Neural cell (in vitro differentiated cells): ENCODE measurements around the gene TIAL1. TPM values are rescaled to one million over a fixed set of nuclear protein-coding genes. Genes with fewer than 3 reads are reported as not detected.

Source experiments
- H2AFZ ChIP-seq: fragments of 200-600, 300-800 bp; sonication (generic), shearing (Covaris generic); 2 replicates; pipeline ENCODE4 v1.6.0; 2014; ENCODE audit warnings: low read depth, mild to moderate bottlenecking, antibody characterized with exemption, low read length, moderate library complexity
- H3F3A ChIP-seq: fragments of 200-600 bp; shearing (Covaris generic); 2 replicates; pipeline ENCODE4 v1.6.1; 2016; ENCODE audit warnings: mild to moderate bottlenecking, moderate library complexity, mixed read lengths, antibody characterized with exemption, low read length; ENCODE audit not compliant: insufficient read depth, poor library complexity, severe bottlenecking
- H3K27ac ChIP-seq: fragments of 200-600, 300-800 bp; sonication (generic), shearing (Covaris generic); 2 replicates; pipeline ENCODE4 v1.5.1; 2014; ENCODE audit warnings: mild to moderate bottlenecking, low read length, moderate library complexity
- H3K27me3 ChIP-seq: fragments of 300-800, 200-600 bp; sonication (generic), shearing (Covaris generic); 2 replicates; pipeline ENCODE4 v1.6.0; 2014; ENCODE audit warnings: mild to moderate bottlenecking, low read depth, low read length, moderate library complexity; ENCODE audit not compliant: insufficient read depth
- H3K36me3 ChIP-seq: fragments of 300-800, 200-600 bp; sonication (generic), shearing (Covaris generic); 2 replicates; pipeline ENCODE4 v1.5.1; 2014; ENCODE audit warnings: mild to moderate bottlenecking, antibody characterized with exemption, low read length, moderate library complexity; ENCODE audit not compliant: insufficient read depth
- H3K4me2 ChIP-seq: fragments of 300-800, 200-600 bp; sonication (generic), shearing (Covaris generic); 2 replicates; pipeline ENCODE4 v1.6.0; 2014; ENCODE audit warnings: mild to moderate bottlenecking, low read length
- H3K4me3 ChIP-seq: fragments of 300-800, 200-600 bp; sonication (generic), shearing (Covaris generic); 2 replicates; pipeline ENCODE4 v1.5.1; 2014; ENCODE audit warnings: mild to moderate bottlenecking, low read length, moderate library complexity
- H3K79me2 ChIP-seq: fragments of 200-600 bp; shearing (Covaris generic); replicated peaks from 2 replicates; pipeline ENCODE4 v1.6.0; 2014; ENCODE audit warnings: mild to moderate bottlenecking, low read length, moderate library complexity; ENCODE audit not compliant: insufficient read depth
- H3K9ac ChIP-seq: fragments of 300-800, 200-600 bp; sonication (generic), shearing (Covaris generic); 2 replicates; pipeline ENCODE4 v1.6.1; 2016; ENCODE audit warnings: mild to moderate bottlenecking, low read length, mixed read lengths
- H3K9me2 ChIP-seq: fragments of 200-600 bp; shearing (Covaris generic); 2 replicates; pipeline ENCODE4 v1.6.1; 2016; ENCODE audit warnings: mild to moderate bottlenecking, low read length, mixed read lengths; ENCODE audit not compliant: insufficient read depth
- H3K9me3 ChIP-seq: fragments of 200-600, 300-800 bp; sonication (generic), shearing (Covaris generic); 2 replicates; pipeline ENCODE4 v1.6.1; 2016; ENCODE audit warnings: mild to moderate bottlenecking, mixed run types, low read length, moderate library complexity, mixed read lengths
- H4K20me1 ChIP-seq: fragments of 200-600 bp; shearing (Covaris generic); 2 replicates; pipeline ENCODE4 v1.6.1; 2016; ENCODE audit warnings: mild to moderate bottlenecking, mixed run types; ENCODE audit not compliant: insufficient read depth
- CTCF ChIP-seq: fragments of 450-650 bp; IDR thresholded peaks from 2 replicates; pipeline ENCODE4 v1.5.1; 2014; ENCODE audit warnings: antibody characterized with exemption, mild to moderate bottlenecking, moderate library complexity; ENCODE audit not compliant: poor library complexity, severe bottlenecking
- EP300 ChIP-seq: fragments of 450-650 bp; conservative IDR thresholded peaks from 2 replicates; pipeline ENCODE4 v1.6.1; 2014; ENCODE audit warnings: antibody characterized with exemption, mild to moderate bottlenecking, moderate library complexity; ENCODE audit not compliant: poor library complexity, severe bottlenecking
- EZH2 ChIP-seq: fragments of 200-600, 300-800 bp; shearing (Covaris generic), sonication (generic); IDR thresholded peaks from 2 replicates; pipeline ENCODE4 v1.6.1; 2014; ENCODE audit warnings: antibody characterized with exemption, low read length, borderline replicate concordance, mild to moderate bottlenecking; ENCODE audit not compliant: insufficient read depth, poor library complexity, severe bottlenecking
- MXI1 ChIP-seq: fragments of 450-650 bp; conservative IDR thresholded peaks from 2 replicates; pipeline ENCODE4 v1.6.1; 2014; ENCODE audit warnings: antibody characterized with exemption, mild to moderate bottlenecking; ENCODE audit not compliant: poor library complexity, severe bottlenecking
- POLR2AphosphoS5 ChIP-seq: IDR thresholded peaks from 2 replicates; pipeline ENCODE4 v1.6.1; 2012
- RAD21 ChIP-seq: fragments of 450-650 bp; conservative IDR thresholded peaks from 2 replicates; pipeline ENCODE4 v1.6.1; 2014; ENCODE audit warnings: antibody characterized with exemption, mild to moderate bottlenecking, moderate library complexity
- SMC3 ChIP-seq: fragments of 450-650 bp; conservative IDR thresholded peaks from 2 replicates; pipeline ENCODE4 v1.6.1; 2014; ENCODE audit warnings: antibody characterized with exemption, mild to moderate bottlenecking, moderate library complexity; ENCODE audit not compliant: poor library complexity
- TAF1 ChIP-seq: IDR thresholded peaks from 2 replicates; pipeline ENCODE4 v1.6.1; 2012; ENCODE audit warnings: low read depth
- polyA plus RNA-seq: library from polyadenylated mRNA; depleted of rRNA; stranded (reverse); fragments of >200 nt; gene quantifications from 2 replicates; pipeline ENCODE4 v1.2.3, GENCODE V29; 2014
- TF ChIP-seq, protein P1 (sequence below): IDR thresholded peaks from 2 replicates; pipeline ENCODE4 v1.6.1; 2012; ENCODE audit warnings: borderline replicate concordance

The TIAL1 gene
- polyA plus RNA-seq, 1 donor from 2014 or later = 85.1 TPM

- Histone ChIP-seq H3K4me2 (no peak overlapping the region), H3K9me2 (no peaks in the 10 kb centered on the region), H3K9ac (no peak overlapping the region), H2AFZ (no peak overlapping the region), H4K20me1 (no peaks in the 10 kb centered on the region), H3K27me3 (no peaks in the 10 kb centered on the region), H3F3A (no peaks in the 10 kb centered on the region), H3K4me3 (no peak overlapping the region), H3K27ac (no peak overlapping the region), H3K36me3 (no peaks in the 10 kb centered on the region), H3K79me2 (no peaks in the 10 kb centered on the region), H3K9me3 (no peaks in the 10 kb centered on the region)
- TF ChIP-seq, protein P1, sequence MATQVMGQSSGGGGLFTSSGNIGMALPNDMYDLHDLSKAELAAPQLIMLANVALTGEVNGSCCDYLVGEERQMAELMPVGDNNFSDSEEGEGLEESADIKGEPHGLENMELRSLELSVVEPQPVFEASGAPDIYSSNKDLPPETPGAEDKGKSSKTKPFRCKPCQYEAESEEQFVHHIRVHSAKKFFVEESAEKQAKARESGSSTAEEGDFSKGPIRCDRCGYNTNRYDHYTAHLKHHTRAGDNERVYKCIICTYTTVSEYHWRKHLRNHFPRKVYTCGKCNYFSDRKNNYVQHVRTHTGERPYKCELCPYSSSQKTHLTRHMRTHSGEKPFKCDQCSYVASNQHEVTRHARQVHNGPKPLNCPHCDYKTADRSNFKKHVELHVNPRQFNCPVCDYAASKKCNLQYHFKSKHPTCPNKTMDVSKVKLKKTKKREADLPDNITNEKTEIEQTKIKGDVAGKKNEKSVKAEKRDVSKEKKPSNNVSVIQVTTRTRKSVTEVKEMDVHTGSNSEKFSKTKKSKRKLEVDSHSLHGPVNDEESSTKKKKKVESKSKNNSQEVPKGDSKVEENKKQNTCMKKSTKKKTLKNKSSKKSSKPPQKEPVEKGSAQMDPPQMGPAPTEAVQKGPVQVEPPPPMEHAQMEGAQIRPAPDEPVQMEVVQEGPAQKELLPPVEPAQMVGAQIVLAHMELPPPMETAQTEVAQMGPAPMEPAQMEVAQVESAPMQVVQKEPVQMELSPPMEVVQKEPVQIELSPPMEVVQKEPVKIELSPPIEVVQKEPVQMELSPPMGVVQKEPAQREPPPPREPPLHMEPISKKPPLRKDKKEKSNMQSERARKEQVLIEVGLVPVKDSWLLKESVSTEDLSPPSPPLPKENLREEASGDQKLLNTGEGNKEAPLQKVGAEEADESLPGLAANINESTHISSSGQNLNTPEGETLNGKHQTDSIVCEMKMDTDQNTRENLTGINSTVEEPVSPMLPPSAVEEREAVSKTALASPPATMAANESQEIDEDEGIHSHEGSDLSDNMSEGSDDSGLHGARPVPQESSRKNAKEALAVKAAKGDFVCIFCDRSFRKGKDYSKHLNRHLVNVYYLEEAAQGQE = no peak
- TF ChIP-seq MXI1 (no peak), EP300 (no peak), RAD21 (no peak), TAF1 (no peak), SMC3 (no peak), EZH2 (no peak), POLR2AphosphoS5 (no peak), CTCF (no peak)
These were observed 72.7 kb downstream of the TIAL1 start for GRCh38 chr10:119523895-119524719.

Other genes with a start within 250 kb of the TIAL1 start
- gene RGS10, start 54.2 kb downstream of the TIAL1 start, polyA plus RNA-seq = 2.6 TPM in 1 of 2 replicates, not detected in the other
- 0.28 and 0.61 TPM in 2 replicates for gene BAG3, start 54.4 kb upstream of the TIAL1 start, polyA plus RNA-seq
- 103 and 114 TPM in 2 replicates for gene INPP5F, start 129.1 kb upstream of the TIAL1 start, polyA plus RNA-seq